ENCODE data around the gene DRAXIN.

GRCh38 chr1:11746092-11746491 lies 54.6 kb downstream of the DRAXIN start:
- TF ChIP-seq PKNOX1 (IDR thresholded peaks at IDR 0.05) (no peak), SP1 (IDR thresholded peaks at IDR 0.05) (no peak), BHLHE40 (IDR thresholded peaks at IDR 0.05; ENCODE audit: borderline replicate concordance) (no peak), FOXA1 (IDR thresholded peaks at IDR 0.05) (no peak), SUZ12 (IDR thresholded peaks at IDR 0.05) (no peak), HDGF (IDR thresholded peaks at IDR 0.05; ENCODE audit: borderline replicate concordance) (no peak), ELF4 (IDR thresholded peaks at IDR 0.05) (no peak), FOXM1 (IDR thresholded peaks at IDR 0.05; ENCODE audit: borderline replicate concordance) (no peak), L3MBTL2 (conservative IDR thresholded peaks at IDR 0.05) (no peak), TARDBP (IDR thresholded peaks at IDR 0.05) (no peak)
